Transverse colon (tissue), 4 donors: ENCODE data around the gene ERP27.

Source experiments
- CTCF ChIP-seq, 5 experiments: fragments of 200-600 bp in 3 of 5; fragments of 450-650 bp in 2 of 5; sonication (generic) in 3 of 5; IDR thresholded peaks; 1 replicate in 2 of 5; 2 replicates in 3 of 5; pipeline ENCODE4 v1.5.1; 2016 to 2017; ENCODE audit warnings: antibody characterized with exemption in 5 of 5, inconsistent platforms in 3 of 5, mild to moderate bottlenecking in 2 of 5, moderate library complexity in 1 of 5
- EP300 ChIP-seq: sonication (generic); formaldehyde crosslinking; IDR thresholded peaks from one replicate; pipeline ENCODE4 v1.6.1; 2017; ENCODE audit warnings: antibody characterized with exemption, low read depth
- POLR2A ChIP-seq: fragments of 450-650 bp; IDR thresholded peaks from one replicate; pipeline ENCODE4 v1.6.1; 2016; ENCODE audit warnings: antibody characterized with exemption, mild to moderate bottlenecking, moderate library complexity
- POLR2AphosphoS5 ChIP-seq, 3 donors: sonication (generic); formaldehyde crosslinking; IDR thresholded peaks; one replicate each; pipeline ENCODE4 v1.6.1; 2016; ENCODE audit warnings: antibody characterized with exemption in 3 of 3

DNA sequence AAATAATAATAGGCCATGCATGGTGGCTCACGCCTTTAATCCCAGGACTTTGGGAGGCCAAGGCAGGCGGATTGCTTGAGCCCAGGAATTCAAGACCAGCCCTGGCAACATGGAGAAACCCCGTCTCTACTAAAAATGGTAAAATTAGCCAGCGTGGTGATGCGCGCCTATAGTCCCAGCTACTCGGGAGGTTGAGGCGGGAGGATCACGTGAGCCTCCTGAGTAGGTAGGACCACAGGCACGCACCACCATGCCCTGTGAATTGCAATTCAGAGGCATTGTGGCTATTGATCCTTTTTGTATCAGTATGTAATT is 20.7 kb upstream of the ERP27 start:
- TF ChIP-seq POLR2A (no peak), CTCF (IDR thresholded peaks at IDR 0.05) (no peak), POLR2AphosphoS5 (IDR thresholded peaks at IDR 0.05) (no peak), EP300 (no peak)
